Activated CD8-positive, alpha-beta T cell treated with anti-CD3 and anti-CD28 coated beads, Interleukin-2, amount 10 ng/mL, durations not matched to agents 7 days and 5 days (primary cell): ENCODE results near the gene UBIAD1. TPM values are rescaled to one million over a fixed set of nuclear protein-coding genes. Genes with fewer than 3 reads are reported as not detected.

Experiments used
- ATAC-seq: fragments of 150-1000 bp; cut with Tn5 transposase; one replicate; pipeline ENCODE4 v1.10.0; 2021; ENCODE audit warnings: moderate library complexity
- CTCF ChIA-PET: fragments of 350-600 bp; sonication (Branson Sonifier 250); formaldehyde crosslinking; loops from one replicate; lab custom pipeline; 2021; ENCODE audit warnings: antibody characterized with exemption; lab: Charles Lee
- POLR2A ChIA-PET: fragments of 350-600 bp; sonication (Branson Sonifier 250); formaldehyde crosslinking; loops from one replicate; lab custom pipeline; 2021; ENCODE audit warnings: antibody characterized with exemption; lab: Charles Lee
- DNase-seq: peaks from one replicate; pipeline ENCODE4 v3.0.0-alpha.2; 2020
- H3K27ac Mint-ChIP-seq: one replicate; pipeline ENCODE4 v1.8.0; 2021; ENCODE audit warnings: mild to moderate bottlenecking, mixed read lengths
- H3K27me3 Mint-ChIP-seq: one replicate; pipeline ENCODE4 v1.8.0; 2021; ENCODE audit warnings: low read depth, mixed read lengths
- H3K36me3 Mint-ChIP-seq: one replicate; pipeline ENCODE4 v1.8.0; 2021; ENCODE audit warnings: low read depth, mixed read lengths
- H3K4me1 Mint-ChIP-seq: one replicate; pipeline ENCODE4 v1.8.0; 2021; ENCODE audit warnings: low read depth, mixed read lengths
- H3K4me3 Mint-ChIP-seq: one replicate; pipeline ENCODE4 v1.8.0; 2021; ENCODE audit warnings: mild to moderate bottlenecking, mixed read lengths
- H3K9me3 Mint-ChIP-seq: one replicate; pipeline ENCODE4 v1.8.0; 2022; ENCODE audit warnings: mixed read lengths; ENCODE audit not compliant: insufficient read depth
- total RNA-seq, 2 experiments: library from RNA; stranded (reverse); gene quantifications; one replicate each; pipeline ENCODE4 v1.2.3, GENCODE V29; 2021

UBIAD1 gene
- 10 to 100 TPM; 30.8 to 33.7 TPM for total RNA-seq

- ATAC-seq, result peak; percentile 87
- POLR2A ChIA-PET, result interaction anchor here (0.7 to 3.6 kb wide), 8 partner anchors 9 to 635 kb away, joined by 3 to 26 read pairs (median 6); partner anchors contain the start of genes EXOSC10 and MTOR
- Mint-ChIP-seq H3K9me3 (no peaks in the 10 kb centered on the region), H3K27ac (peak within 1 kb of the TSS; percentile 89), H3K27me3 (peaks cover 4% of the 10 kb centered on the region), H3K4me1 (peaks cover 30% of the 10 kb centered on the region), H3K4me3 (peak within 1 kb of the TSS; percentile 93), H3K36me3 (peaks cover 30% of the 10 kb centered on the region)
- CTCF ChIA-PET, result interaction anchor here (0.7 to 1.3 kb wide), 2 partner anchors 8 to 11 kb away, joined by 3 read pairs; partner anchors contain the start of gene MTOR
- DNase-seq, result peak; percentile 88
Observed at GRCh38 chr1:11272832-11273594, at the start of gene UBIAD1. TSS of gene UBIAD1 (plus strand) at chr1:11273198. CDS start at chr1:11273532, 334 bp downstream.

GRCh38 chr1:11227106-11228077, 45.6 kb upstream of the UBIAD1 start:
- peaks cover 23% of the 10 kb centered on the region for H3K4me1 Mint-ChIP-seq

GRCh38 chr1:11229203-11229602, 43.8 kb upstream of the UBIAD1 start:
- Mint-ChIP-seq H3K9me3 (no peaks in the 10 kb centered on the region), H3K4me3 (no peak overlapping the region), H3K36me3 (peaks cover 73% of the 10 kb centered on the region), H3K27me3 (no peaks in the 10 kb centered on the region), H3K4me1 (peaks cover 23% of the 10 kb centered on the region), H3K27ac (peak overlapping the region; percentile 14)
- POLR2A ChIA-PET, result interaction anchor here (0.6 kb wide), 1 partner anchor 679 kb away, joined by 3 read pairs; no protein-coding TSS in a partner anchor
- CTCF ChIA-PET, result interaction anchor here (0.7 to 1.6 kb wide), 4 partner anchors 13 to 192 kb away, joined by 3 to 8 read pairs (median 3); no protein-coding TSS in a partner anchor
- no peak for DNase-seq
- no peak for ATAC-seq

More at GRCh38 chr1:11227106-11228077, 45.6 kb upstream of the UBIAD1 start:
- DNase-seq, result no peak
- POLR2A ChIA-PET, result no interaction called here
- Mint-ChIP-seq H3K9me3 (no peaks in the 10 kb centered on the region), H3K36me3 (peaks cover 66% of the 10 kb centered on the region), H3K27ac (peak overlapping the region; percentile 72), H3K4me3 (peak overlapping the region; percentile 27), H3K27me3 (no peaks in the 10 kb centered on the region)
- ATAC-seq, result peak; percentile 64
- CTCF ChIA-PET, result interaction anchor here (1.2 to 4.6 kb wide), 3 partner anchors 14 to 190 kb away, joined by 3 to 22 read pairs (median 3); no protein-coding TSS in a partner anchor

- Mint-ChIP-seq H3K27ac (no peak overlapping the region), H3K36me3 (peaks cover 74% of the 10 kb centered on the region), H3K27me3 (no peaks in the 10 kb centered on the region), H3K4me1 (peaks cover 16% of the 10 kb centered on the region), H3K9me3 (no peaks in the 10 kb centered on the region), H3K4me3 (no peak overlapping the region)
- CTCF ChIA-PET, result interaction anchor here (0.8 to 3.0 kb wide), 3 partner anchors 9 to 412 kb away, joined by 3 to 10 read pairs (median 5); no protein-coding TSS in a partner anchor
- POLR2A ChIA-PET, result interaction anchor here (0.6 kb wide), 1 partner anchor 131 kb away, joined by 3 read pairs; no protein-coding TSS in a partner anchor
- no peak for ATAC-seq
- DNase-seq, result no peak
Observed at GRCh38 chr1:11233208-11233607, 39.8 kb upstream of the UBIAD1 start.

- no peak overlapping the region for H3K4me3 Mint-ChIP-seq
- H3K36me3 Mint-ChIP-seq, result peaks cover 62% of the 10 kb centered on the region
- CTCF ChIA-PET, result interaction anchor here (0.9 to 3.6 kb wide), 3 partner anchors 14 to 200 kb away, joined by 3 to 18 read pairs (median 3); no protein-coding TSS in a partner anchor
- POLR2A ChIA-PET, result no interaction called here
- peaks cover 11% of the 10 kb centered on the region for H3K4me1 Mint-ChIP-seq
- H3K9me3 Mint-ChIP-seq, result no peaks in the 10 kb centered on the region
- ATAC-seq (no peak), DNase-seq (no peak)
- H3K27me3 Mint-ChIP-seq, result no peaks in the 10 kb centered on the region
- peak overlapping the region; percentile 61 for H3K27ac Mint-ChIP-seq
Observed at GRCh38 chr1:11237356-11237755, 35.6 kb upstream of the UBIAD1 start.

GRCh38 chr1:11238311-11238710, 34.7 kb upstream of the UBIAD1 start:
- peaks cover 11% of the 10 kb centered on the region for H3K4me1 Mint-ChIP-seq
- ATAC-seq, result no peak
- DNase-seq, result no peak
- no peak overlapping the region for H3K4me3 Mint-ChIP-seq
- peaks cover 62% of the 10 kb centered on the region for H3K36me3 Mint-ChIP-seq
- no peaks in the 10 kb centered on the region for H3K9me3 Mint-ChIP-seq
- CTCF ChIA-PET, result interaction anchor here (0.9 to 3.6 kb wide), 3 partner anchors 13 to 201 kb away, joined by 3 to 18 read pairs (median 3); no protein-coding TSS in a partner anchor
- POLR2A ChIA-PET, result no interaction called here
- H3K27me3 Mint-ChIP-seq, result no peaks in the 10 kb centered on the region
- H3K27ac Mint-ChIP-seq, result no peak overlapping the region

- H3K27ac Mint-ChIP-seq, result no peak overlapping the region
- peaks cover 37% of the 10 kb centered on the region for H3K36me3 Mint-ChIP-seq
Observed at GRCh38 chr1:11245248-11245647, 27.8 kb upstream of the UBIAD1 start.

GRCh38 chr1:11245904-11246719, 26.9 kb upstream of the UBIAD1 start:
- ATAC-seq, result no peak

More at GRCh38 chr1:11245248-11245647, 27.8 kb upstream of the UBIAD1 start:
- Mint-ChIP-seq H3K4me3 (no peak overlapping the region), H3K9me3 (no peaks in the 10 kb centered on the region), H3K27me3 (no peaks in the 10 kb centered on the region), H3K4me1 (peaks cover 2% of the 10 kb centered on the region)
- CTCF ChIA-PET, result interaction anchor here (0.9 to 1.8 kb wide), 2 partner anchors 208 to 401 kb away, joined by 3 to 9 read pairs; no protein-coding TSS in a partner anchor
- DNase-seq (no peak), ATAC-seq (no peak)
- POLR2A ChIA-PET, result no interaction called here

GRCh38 chr1:11248169-11248568, 24.8 kb upstream of the UBIAD1 start:
- peaks cover 43% of the 10 kb centered on the region for H3K36me3 Mint-ChIP-seq
- ChIA-PET CTCF (no interaction called here), POLR2A (no interaction called here)
- DNase-seq, result no peak
- H3K9me3 Mint-ChIP-seq, result no peaks in the 10 kb centered on the region
- no peak for ATAC-seq
- no peak overlapping the region for H3K4me3 Mint-ChIP-seq
- no peaks in the 10 kb centered on the region for H3K27me3 Mint-ChIP-seq
- peaks cover 2% of the 10 kb centered on the region for H3K4me1 Mint-ChIP-seq
- peak overlapping the region; percentile 28 for H3K27ac Mint-ChIP-seq

More at GRCh38 chr1:11245904-11246719, 26.9 kb upstream of the UBIAD1 start:
- CTCF ChIA-PET, result interaction anchor here (0.9 to 1.8 kb wide), 5 partner anchors 130 to 400 kb away, joined by 3 to 9 read pairs (median 4); no protein-coding TSS in a partner anchor
- no peak overlapping the region for H3K4me3 Mint-ChIP-seq
- peaks cover 42% of the 10 kb centered on the region for H3K36me3 Mint-ChIP-seq
- H3K27ac Mint-ChIP-seq, result peak overlapping the region; percentile 53
- no peaks in the 10 kb centered on the region for H3K27me3 Mint-ChIP-seq
- peaks cover 2% of the 10 kb centered on the region for H3K4me1 Mint-ChIP-seq
- POLR2A ChIA-PET, result interaction anchor here (0.7 kb wide), 1 partner anchor 21 kb away, joined by 6 read pairs; no protein-coding TSS in a partner anchor
- DNase-seq, result no peak
- no peaks in the 10 kb centered on the region for H3K9me3 Mint-ChIP-seq

- ATAC-seq (no peak), DNase-seq (no peak)
- H3K4me3 Mint-ChIP-seq, result no peak overlapping the region
- POLR2A ChIA-PET, result no interaction called here
- no peak overlapping the region for H3K27ac Mint-ChIP-seq
- H3K4me1 Mint-ChIP-seq, result no peaks in the 10 kb centered on the region
- H3K9me3 Mint-ChIP-seq, result no peaks in the 10 kb centered on the region
- CTCF ChIA-PET, result interaction anchor here (0.9 to 2.1 kb wide), 2 partner anchors 10 to 11 kb away, joined by 3 to 9 read pairs; partner anchors contain the start of gene MTOR
- peaks cover 53% of the 10 kb centered on the region for H3K36me3 Mint-ChIP-seq
- H3K27me3 Mint-ChIP-seq, result no peaks in the 10 kb centered on the region
Observed at GRCh38 chr1:11252538-11252937, 20.5 kb upstream of the UBIAD1 start.
